ENCODE data around the gene CD3G.

CD3G gene

DNA sequence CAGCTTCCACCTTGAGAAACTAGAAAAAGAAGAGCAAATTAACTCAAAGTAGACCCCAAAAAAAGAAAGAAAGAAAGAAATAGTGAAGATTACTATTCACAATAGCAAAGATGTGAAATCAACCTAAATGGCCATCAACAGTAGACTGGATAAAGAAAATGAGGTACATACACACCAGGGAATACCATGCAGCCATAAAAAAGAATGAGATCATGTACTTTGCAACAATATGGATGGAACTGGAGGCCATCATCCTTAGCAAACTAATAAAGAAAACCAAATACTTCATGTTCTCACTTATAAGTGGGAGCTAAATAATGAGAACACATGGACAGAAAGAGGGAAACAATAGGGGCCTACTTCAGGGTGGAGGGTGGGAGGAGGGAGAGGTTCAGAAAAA is 15.4 kb upstream of the CD3G start:
- no peak for DNase-seq

- no peak for DNase-seq
Measured at GRCh38 chr11:118334745-118335144, 9.4 kb upstream of the CD3G start.

DNA sequence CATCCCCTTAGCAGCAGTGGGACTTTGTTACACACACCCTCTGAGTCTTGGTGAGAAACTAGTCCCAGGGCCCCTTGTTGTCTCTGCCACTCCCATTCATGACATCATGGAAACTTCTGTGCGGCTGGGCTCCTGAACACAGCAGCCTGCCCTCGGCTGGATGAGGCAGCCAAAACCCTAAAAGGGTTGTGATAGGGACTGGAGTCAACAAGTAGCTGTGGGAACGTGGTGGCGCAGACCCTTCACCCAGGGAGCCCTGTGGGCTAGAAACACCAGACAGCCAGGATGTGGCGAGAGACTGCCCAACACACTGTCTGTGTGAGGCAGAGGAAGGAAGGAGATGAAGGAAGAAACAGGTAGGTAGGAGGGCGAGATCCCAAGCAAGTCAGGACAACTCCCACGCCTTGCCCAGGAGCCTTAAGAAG is 5.5 kb upstream of the CD3G start:
- DNase-seq, result no peak

GRCh38 chr11:118339281-118339961 is 4.7 kb upstream of the CD3G start:
- no peak for DNase-seq

- DNase-seq, result no peak
Measured at GRCh38 chr11:118340449-118340848, 3.7 kb upstream of the CD3G start.

DNA sequence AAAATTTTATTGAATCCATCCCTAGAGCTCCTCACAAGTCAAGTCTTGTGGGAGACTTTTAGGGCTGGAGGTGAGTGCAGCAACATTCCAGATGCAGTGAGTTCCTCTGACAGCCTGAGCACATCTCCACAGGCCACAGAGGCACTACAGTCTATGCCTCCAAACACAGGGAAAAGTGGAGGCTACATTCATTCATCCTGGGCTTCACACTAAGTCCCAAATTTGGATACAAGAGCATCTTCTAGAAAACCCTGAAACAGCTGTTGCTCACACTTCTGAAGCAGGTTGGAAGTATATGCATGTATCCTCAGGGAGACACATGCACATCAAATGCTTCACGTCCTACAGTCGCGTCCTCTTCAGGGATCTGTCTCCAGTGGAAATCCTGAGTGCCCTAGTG is 2.9 kb upstream of the CD3G start:
- no peak for DNase-seq

- DNase-seq, result no peak
Measured at GRCh38 chr11:118341815-118342489, 2.2 kb upstream of the CD3G start.

DNA sequence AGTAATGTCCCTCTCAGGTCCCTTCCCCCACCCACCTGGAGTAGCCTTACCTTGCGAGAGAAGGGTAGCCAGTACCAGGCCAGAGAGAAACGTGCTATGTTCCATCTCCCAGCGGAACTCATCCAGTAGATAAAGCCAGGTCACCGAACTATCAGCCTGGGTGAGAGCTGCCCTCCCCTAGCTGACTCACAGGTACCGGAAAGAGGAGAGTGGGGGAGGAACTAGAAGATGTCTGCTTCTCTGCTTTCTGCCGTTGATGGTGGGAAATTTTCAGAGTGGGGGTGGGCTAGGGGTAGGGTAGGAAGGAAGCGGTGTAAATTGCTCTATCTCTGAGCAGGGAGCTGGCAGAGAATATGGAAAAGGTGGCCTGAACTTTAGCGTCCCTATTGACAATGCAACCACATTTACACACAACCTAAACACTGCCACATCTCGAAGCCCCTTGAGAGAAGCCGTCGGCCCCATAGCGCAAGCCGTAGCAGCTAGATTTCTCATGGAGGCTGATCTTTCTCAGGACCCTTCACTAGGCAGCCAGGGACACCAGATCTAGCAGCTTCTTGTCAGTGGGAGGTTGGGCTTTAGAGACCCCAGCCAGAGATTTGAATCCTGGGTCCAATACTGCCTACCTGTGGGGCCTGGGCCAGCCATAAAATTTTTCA is 1.5 kb upstream of the CD3G start, which contains the start of gene CD3D:
TSS of gene CD3D (minus strand) at position 203 of the 659 bp plus-strand sequence. CDS start at position 105, 98 bp downstream.
- DNase-seq, result no peak

- DNase-seq, result no peak
Measured at GRCh38 chr11:118343248-118343647, 896 bp upstream of the CD3G start.

DNA sequence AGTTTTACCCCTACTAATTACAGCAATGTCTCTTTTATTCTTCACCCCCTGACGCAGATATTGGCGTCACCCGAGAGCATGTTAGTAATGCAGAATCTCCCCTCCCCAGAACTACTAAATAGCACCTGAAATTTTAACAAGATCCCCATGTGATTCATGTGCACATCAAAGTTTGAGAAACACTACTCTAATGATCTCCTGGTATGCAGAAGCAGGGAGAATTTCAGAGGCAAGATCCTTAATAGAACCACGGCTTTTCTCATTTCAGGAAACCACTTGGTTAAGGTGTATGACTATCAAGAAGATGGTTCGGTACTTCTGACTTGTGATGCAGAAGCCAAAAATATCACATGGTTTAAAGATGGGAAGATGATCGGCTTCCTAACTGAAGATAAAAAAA is 5.3 kb downstream of the CD3G start:
- DNase-seq, result no peak

- peak; percentile 28 for DNase-seq
Measured at GRCh38 chr11:118353084-118353710, 9.1 kb downstream of the CD3G start.

DNA sequence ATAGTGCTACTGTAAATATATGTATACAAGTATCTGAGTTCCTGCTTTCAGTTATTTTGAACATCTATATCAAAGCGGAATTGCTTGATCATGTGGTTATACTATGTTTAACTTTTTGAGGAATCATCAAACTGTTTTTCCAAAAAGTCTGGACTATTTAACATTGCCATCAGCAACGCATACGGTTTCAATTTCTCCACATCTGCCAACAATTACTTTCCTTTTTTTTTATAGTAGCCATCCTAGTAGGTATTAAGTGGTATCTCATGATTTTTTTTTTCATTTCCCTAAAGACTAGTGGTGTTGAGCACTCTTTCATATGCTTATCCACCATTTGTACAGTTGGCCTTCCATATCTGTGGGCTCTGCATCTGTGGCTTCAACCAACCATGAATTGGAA is 13.9 kb downstream of the CD3G start:
- DNase-seq, result peak; percentile 1

DNA sequence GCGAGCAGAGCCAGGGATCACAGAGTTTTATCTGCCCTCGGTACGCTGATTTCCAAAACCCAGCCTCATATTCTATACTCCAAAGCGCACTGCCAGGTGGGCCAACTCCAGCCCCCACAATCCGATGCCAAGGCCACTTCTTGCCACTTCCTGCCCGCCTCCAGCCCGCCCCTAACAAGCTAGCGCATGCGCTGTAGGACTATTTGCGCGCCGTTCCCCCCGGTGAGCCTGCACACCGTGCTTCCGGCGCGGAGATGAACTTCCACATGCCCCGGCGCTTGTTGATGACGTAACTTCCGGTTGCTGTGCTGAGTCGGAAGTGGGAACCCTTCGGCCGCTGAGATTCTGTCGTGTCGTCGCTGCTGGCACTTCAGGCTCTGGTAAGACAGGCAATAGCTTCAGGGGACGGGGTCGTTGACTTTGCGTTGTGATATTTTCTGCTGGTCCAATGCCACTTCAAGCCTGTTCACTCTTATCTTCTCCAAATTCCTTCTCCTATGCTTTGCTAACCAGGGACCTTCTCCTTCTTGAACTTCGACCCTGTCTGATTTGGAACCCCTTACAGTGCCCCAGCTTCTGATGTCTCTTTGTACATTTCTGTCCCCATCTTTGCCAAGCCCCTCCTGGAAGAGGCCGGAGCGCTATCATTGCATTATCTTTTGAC is 15.3 kb downstream of the CD3G start, which contains the start of gene UBE4A:
TSS of gene UBE4A (plus strand) at position 306 of the 664 bp plus-strand sequence. CDS start 5,481 bp downstream, outside the sequence.
- DNase-seq, result peak; percentile 99

- no peak for DNase-seq
Measured at GRCh38 chr11:118364956-118365615, 20.9 kb downstream of the CD3G start.

DNA sequence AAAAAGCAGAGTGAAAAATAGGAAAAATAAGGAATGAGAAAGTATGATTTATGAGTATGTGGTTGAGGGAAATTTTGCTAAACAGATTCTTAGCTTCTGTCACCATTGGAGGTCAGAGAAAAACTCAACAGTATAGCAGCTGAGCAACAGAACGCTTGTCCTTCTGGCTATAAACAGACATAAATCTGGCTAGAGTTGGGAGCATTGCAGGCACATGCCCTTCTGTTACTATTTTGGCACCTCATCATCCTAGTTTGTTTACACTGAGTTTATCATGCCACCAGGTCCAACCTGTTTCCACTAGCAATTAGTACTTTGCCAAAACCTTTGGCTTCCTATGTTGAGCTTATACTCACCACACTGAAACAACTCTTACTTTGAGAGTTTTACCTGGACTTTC is 22.1 kb downstream of the CD3G start:
- DNase-seq, result no peak

DNA sequence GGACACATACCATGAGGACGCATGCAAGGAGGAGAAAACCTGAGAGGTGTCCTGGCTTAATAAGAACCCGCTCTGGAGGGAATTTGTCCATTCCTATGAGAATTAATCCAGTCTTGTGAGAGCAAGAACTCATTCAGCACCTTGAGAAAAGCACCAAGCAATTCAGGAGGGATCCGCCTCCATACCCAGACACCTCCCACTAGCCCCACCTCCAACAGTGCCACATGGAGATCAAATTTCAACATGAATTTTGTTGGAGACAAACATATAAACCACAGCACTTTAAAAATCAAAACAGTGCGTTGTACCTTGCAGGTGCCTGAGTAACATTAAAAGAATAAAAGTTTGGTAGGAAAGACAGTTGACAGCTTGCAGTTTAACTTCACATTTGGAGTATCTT is 26.6 kb downstream of the CD3G start:
- no peak for DNase-seq

- DNase-seq, result no peak
Measured at GRCh38 chr11:118373263-118373662, 29.1 kb downstream of the CD3G start.

DNA sequence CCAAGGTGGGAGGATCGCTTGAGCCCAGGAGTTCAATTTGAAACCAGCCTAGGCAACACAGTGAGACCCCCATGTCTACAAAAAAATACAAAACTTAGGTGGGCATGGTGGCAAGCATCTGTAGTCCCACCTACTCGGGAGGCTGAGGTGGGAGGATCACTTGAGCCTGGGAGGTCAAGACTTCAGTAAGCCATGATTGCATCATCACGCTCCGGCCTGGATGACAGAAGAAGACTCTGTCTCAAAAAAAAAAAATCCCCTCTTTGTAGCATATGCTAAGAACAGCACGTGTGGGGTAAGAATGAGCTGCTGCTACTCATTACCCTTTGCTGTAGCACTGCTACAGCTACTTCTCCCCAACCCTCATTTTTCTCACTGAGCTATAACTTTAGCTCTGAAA is 29.7 kb downstream of the CD3G start:
- DNase-seq, result no peak

DNA sequence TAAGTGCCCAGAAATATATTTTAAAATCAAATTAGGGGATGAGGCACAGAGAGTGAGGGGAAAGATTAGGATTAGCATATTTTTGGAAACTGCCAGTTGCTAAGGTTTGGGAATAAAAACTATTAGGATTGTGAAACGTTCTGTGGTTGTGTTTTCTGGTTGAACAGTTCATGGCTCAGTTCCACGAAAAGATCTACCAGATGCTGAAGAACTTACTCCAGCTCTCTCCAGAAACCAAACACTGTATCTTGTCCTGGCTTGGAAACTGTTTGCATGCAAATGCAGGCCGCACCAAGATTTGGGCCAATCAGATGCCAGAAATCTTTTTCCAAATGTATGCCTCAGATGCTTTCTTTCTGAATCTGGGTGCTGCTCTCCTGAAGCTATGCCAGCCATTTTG is 30.6 kb downstream of the CD3G start:
- no peak for DNase-seq

DNA sequence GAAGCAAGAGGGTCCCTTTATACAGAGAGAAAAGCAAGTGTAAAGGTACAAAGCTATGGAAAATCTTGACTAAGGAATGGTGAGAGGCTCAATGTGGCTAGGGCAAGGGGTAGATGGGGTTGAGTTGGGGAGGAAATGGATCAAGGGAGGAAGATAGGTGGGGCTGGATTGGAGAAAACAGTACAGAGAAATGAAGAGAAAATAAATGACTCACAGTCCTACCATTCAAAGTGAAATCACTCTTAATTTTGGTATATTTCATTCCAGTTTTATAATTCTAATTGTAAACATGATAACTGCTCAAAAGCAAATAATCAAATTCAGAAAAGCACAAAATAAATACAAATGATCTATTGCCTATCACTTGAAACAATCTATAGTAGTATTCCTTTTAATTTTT is 31.8 kb downstream of the CD3G start:
- no peak for DNase-seq

DNA sequence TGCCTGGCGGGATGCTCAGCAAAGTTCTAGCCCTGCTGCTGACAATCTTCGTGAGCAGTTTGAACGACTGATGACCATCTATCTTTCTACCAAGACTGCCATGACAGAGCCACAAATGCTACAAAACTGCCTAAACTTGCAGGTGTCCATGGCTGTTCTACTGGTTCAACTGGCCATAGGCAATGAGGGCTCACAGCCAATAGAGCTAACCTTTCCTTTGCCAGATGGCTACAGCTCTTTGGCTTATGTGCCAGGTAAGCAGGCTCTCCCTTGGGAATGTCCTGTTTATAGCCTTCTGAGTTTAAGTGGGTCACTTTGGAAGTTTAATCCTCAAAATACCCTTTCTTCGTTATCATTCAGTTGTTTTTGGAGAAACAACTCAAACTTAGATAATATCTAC is 35.4 kb downstream of the CD3G start:
- no peak for DNase-seq

DNA sequence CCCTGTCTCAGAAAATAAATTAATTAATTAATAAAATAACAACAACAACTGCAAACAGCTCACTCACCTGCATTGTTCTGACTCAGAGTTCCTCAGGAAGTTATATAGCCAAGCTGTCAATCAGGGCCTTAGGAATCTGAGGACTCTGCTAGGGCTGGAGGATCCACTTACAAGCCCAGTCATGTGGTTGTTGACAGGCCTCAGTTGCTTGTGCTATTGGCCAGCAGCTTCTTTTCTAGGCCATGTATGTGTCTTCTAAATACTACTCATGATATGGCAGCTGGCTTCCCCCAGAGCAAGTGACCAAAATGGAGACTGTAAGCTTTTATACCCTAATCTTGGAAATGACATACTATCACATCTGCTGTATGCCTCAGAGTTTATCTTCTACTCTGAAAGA is 36.4 kb downstream of the CD3G start:
- DNase-seq, result no peak

Measured in NCI-H345 (cell line).